Measurements from ENCODE around the gene ADGRB2. TPM values are rescaled to one million over a fixed set of nuclear protein-coding genes. Genes with fewer than 3 reads are reported as not detected.

Gene ADGRB2
- total RNA-seq, 1 experiment from 2014 or later, result 1.5 TPM

- no peaks in the 10 kb centered on the region for H3K9me3 Mint-ChIP-seq (ENCODE audit: unreplicated experiment)
- POLR2A ChIA-PET, result interaction anchor here (0.8 to 3.8 kb wide), 2 partner anchors 126 to 146 kb away, joined by 4 to 44 read pairs; partner anchors contain the start of gene PEF1
- H3K27me3 Mint-ChIP-seq (ENCODE audit: insufficient read depth, unreplicated experiment), result no peaks in the 10 kb centered on the region
- no peak overlapping the region for H3K4me3 Mint-ChIP-seq (ENCODE audit: unreplicated experiment)
- H3K4me1 Mint-ChIP-seq (ENCODE audit: insufficient read depth, unreplicated experiment), result peaks cover 8% of the 10 kb centered on the region
- TF ChIP-seq CTCF (IDR thresholded peaks at IDR 0.05; ENCODE audit: unreplicated experiment), result no peak
- no peak for DNase-seq (ENCODE audit: unreplicated experiment)
- intact Hi-C loops (cut with micrococcal nuclease), result loop anchor here (10.0 kb wide), 1 partner anchor 274 kb away; no protein-coding TSS in a partner anchor
- no TSS peak for BruUV-seq (replicated peaks)
- CTCF ChIA-PET, result interaction anchor here (0.7 to 5.1 kb wide), 9 partner anchors 74 to 243 kb away, joined by 3 to 56 read pairs (median 4); no protein-coding TSS in a partner anchor
- no peak overlapping the region for H3K27ac Mint-ChIP-seq (ENCODE audit: low read depth, unreplicated experiment)
- H3K36me3 Mint-ChIP-seq (ENCODE audit: insufficient read depth, unreplicated experiment), result peaks cover 6% of the 10 kb centered on the region
Measured at GRCh38 chr1:31791131-31791858, 27.2 kb upstream of the ADGRB2 start.

GRCh38 chr1:31790641-31791091 lies 26.5 kb upstream of the ADGRB2 start:
- no peak overlapping the region for H3K27ac Mint-ChIP-seq (ENCODE audit: low read depth, unreplicated experiment)
- no TSS peak for BruUV-seq (replicated peaks)
- POLR2A ChIA-PET, result interaction anchor here (0.8 to 3.8 kb wide), 2 partner anchors 125 to 146 kb away, joined by 4 to 44 read pairs; partner anchors contain the start of gene PEF1
- CTCF ChIA-PET, result interaction anchor here (0.5 to 5.1 kb wide), 16 partner anchors 9 to 474 kb away, joined by 3 to 56 read pairs (median 4); no protein-coding TSS in a partner anchor
- intact Hi-C loops (cut with micrococcal nuclease), result loop anchor here (10.0 kb wide), 1 partner anchor 274 kb away; no protein-coding TSS in a partner anchor
- peaks cover 6% of the 10 kb centered on the region for H3K36me3 Mint-ChIP-seq (ENCODE audit: insufficient read depth, unreplicated experiment)
- TF ChIP-seq CTCF (IDR thresholded peaks at IDR 0.05; ENCODE audit: unreplicated experiment), result no peak
- no peak overlapping the region for H3K4me3 Mint-ChIP-seq (ENCODE audit: unreplicated experiment)
- H3K27me3 Mint-ChIP-seq (ENCODE audit: insufficient read depth, unreplicated experiment), result no peaks in the 10 kb centered on the region
- DNase-seq (ENCODE audit: unreplicated experiment), result no peak
- H3K9me3 Mint-ChIP-seq (ENCODE audit: unreplicated experiment), result no peaks in the 10 kb centered on the region
- H3K4me1 Mint-ChIP-seq (ENCODE audit: insufficient read depth, unreplicated experiment), result peaks cover 8% of the 10 kb centered on the region

- no peaks in the 10 kb centered on the region for H3K27me3 Mint-ChIP-seq (ENCODE audit: insufficient read depth, unreplicated experiment)
- peaks cover 8% of the 10 kb centered on the region for H3K4me1 Mint-ChIP-seq (ENCODE audit: insufficient read depth, unreplicated experiment)
- H3K4me3 Mint-ChIP-seq (ENCODE audit: unreplicated experiment), result no peak overlapping the region
- no peak overlapping the region for H3K27ac Mint-ChIP-seq (ENCODE audit: low read depth, unreplicated experiment)
- no peak for TF ChIP-seq CTCF (IDR thresholded peaks at IDR 0.05; ENCODE audit: unreplicated experiment)
- BruUV-seq (replicated peaks), result no TSS peak
- CTCF ChIA-PET, result interaction anchor here (0.5 to 5.1 kb wide), 19 partner anchors 8 to 473 kb away, joined by 3 to 56 read pairs (median 5); no protein-coding TSS in a partner anchor
- H3K36me3 Mint-ChIP-seq (ENCODE audit: insufficient read depth, unreplicated experiment), result peaks cover 6% of the 10 kb centered on the region
- POLR2A ChIA-PET, result interaction anchor here (0.8 to 3.8 kb wide), 2 partner anchors 125 to 145 kb away, joined by 4 to 44 read pairs; partner anchors contain the start of gene PEF1
- no peak for DNase-seq (ENCODE audit: unreplicated experiment)
- intact Hi-C loops (cut with micrococcal nuclease), result loop anchor here (10.0 kb wide), 1 partner anchor 275 kb away; no protein-coding TSS in a partner anchor
- no peaks in the 10 kb centered on the region for H3K9me3 Mint-ChIP-seq (ENCODE audit: unreplicated experiment)
Measured at GRCh38 chr1:31790140-31790539, 26.0 kb upstream of the ADGRB2 start.
